HT-29 (cell line): Measurements from ENCODE around the gene FHOD3. TPM values are rescaled to one million over a fixed set of nuclear protein-coding genes. Genes with fewer than 3 reads are reported as not detected.

Experiments
- DNase-seq: peaks from one replicate; pipeline ENCODE4 v3.0.0-alpha.2; 2015; ENCODE audit warnings: low spot score
- total RNA-seq: library from RNA; depleted of rRNA; stranded (reverse); fragments of >200 nt; shearing (Covaris generic); gene quantifications from 2 replicates; pipeline ENCODE4 v1.2.3, GENCODE V29; 2014

Gene FHOD3
- total RNA-seq, 1 experiment from 2014 or later, result not detected

GRCh38 chr18:36770315-36770946 is 472.9 kb downstream of the FHOD3 start:
- no peak for DNase-seq

GRCh38 chr18:36771245-36771644 is 473.7 kb downstream of the FHOD3 start:
- no peak for DNase-seq

- DNase-seq, result no peak
Observed at GRCh38 chr18:36772241-36772723, 474.8 kb downstream of the FHOD3 start.

GRCh38 chr18:36775396-36775795 is 477.9 kb downstream of the FHOD3 start:
- no peak for DNase-seq

- no peak for DNase-seq
Observed at GRCh38 chr18:36776650-36777049, 479.1 kb downstream of the FHOD3 start.

- DNase-seq, result no peak
Observed at GRCh38 chr18:36777566-36777965, 480.1 kb downstream of the FHOD3 start.

GRCh38 chr18:36780748-36781147 is 483.2 kb downstream of the FHOD3 start:
- DNase-seq, result no peak

- DNase-seq, result no peak
Observed at GRCh38 chr18:36782710-36783109, 485.2 kb downstream of the FHOD3 start.

GRCh38 chr18:36783792-36784191 is 486.3 kb downstream of the FHOD3 start:
- no peak for DNase-seq

GRCh38 chr18:36786686-36787085 is 489.2 kb downstream of the FHOD3 start:
- no peak for DNase-seq

- DNase-seq, result no peak
Observed at GRCh38 chr18:36792634-36793283, 495.2 kb downstream of the FHOD3 start.

GRCh38 chr18:36798738-36799473 is 501.4 kb downstream of the FHOD3 start:
- no peak for DNase-seq

- DNase-seq, result no peak
Observed at GRCh38 chr18:36805105-36805504, 507.6 kb downstream of the FHOD3 start.

GRCh38 chr18:36808681-36809080 is 511.2 kb downstream of the FHOD3 start:
- DNase-seq, result no peak

- peak; percentile 41 for DNase-seq
Observed at GRCh38 chr18:36809590-36810381, 512.3 kb downstream of the FHOD3 start.

- DNase-seq, result no peak
Observed at GRCh38 chr18:36811430-36811829, 513.9 kb downstream of the FHOD3 start.

GRCh38 chr18:36811955-36812354 is 514.4 kb downstream of the FHOD3 start:
- no peak for DNase-seq

GRCh38 chr18:36812678-36813077 is 515.2 kb downstream of the FHOD3 start:
- DNase-seq, result no peak

- no peak for DNase-seq
Observed at GRCh38 chr18:36813101-36813775, 515.7 kb downstream of the FHOD3 start.

GRCh38 chr18:36813824-36814223 is 516.3 kb downstream of the FHOD3 start:
- no peak for DNase-seq

- DNase-seq, result no peak
Observed at GRCh38 chr18:36814994-36815393, 517.5 kb downstream of the FHOD3 start.
